ENCODE results near the gene POU6F1.

DNA sequence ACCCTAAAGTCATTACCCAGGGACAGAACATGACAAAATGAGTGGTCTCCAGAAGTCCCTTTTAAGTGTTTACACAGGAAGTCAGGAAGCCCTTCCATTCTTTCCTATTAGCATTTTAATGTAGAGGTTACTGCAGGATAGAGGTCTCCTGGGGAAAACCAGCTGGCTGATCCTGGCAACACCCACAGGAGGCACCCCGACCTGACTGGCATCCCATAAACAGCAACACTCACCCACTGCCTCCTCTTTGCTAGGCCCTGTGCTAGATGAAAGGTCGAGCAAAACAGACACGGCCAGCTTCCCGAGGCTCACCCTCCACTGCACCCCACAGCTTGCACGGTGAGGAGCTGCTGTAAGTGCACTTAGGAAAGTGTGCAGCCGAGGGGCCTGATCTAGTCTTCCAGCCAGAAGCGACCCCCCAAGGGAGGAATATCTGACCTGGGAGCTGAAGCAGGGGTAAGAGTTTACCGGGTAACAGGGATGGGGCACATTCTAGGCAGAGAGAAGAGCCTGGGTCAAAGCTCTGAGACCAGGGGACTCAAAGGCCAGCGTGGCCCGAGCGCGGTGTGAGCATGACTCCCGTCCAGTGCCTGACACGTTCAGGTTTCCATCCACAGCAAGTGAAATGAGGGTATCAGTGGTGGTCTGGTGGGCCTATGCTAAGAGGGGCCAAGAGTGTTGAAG lies 29.8 kb upstream of the POU6F1 start:
- TF ChIP-seq POLR2AphosphoS5 (IDR thresholded peaks at IDR 0.05; ENCODE audit: low read depth, low read length) (no peak), SIN3A (IDR thresholded peaks at IDR 0.05; ENCODE audit: borderline replicate concordance, insufficient read depth, low read length) (no peak), TAF1 (IDR thresholded peaks at IDR 0.05; ENCODE audit: borderline replicate concordance, insufficient read depth, low read length) (no peak), REST (IDR thresholded peaks at IDR 0.05; ENCODE audit: insufficient read depth in 1 of 2, low read depth in 2 of 2, low read length in 2 of 2) (no peak)
